ENCODE data around the gene AP2M1. TPM values are rescaled to one million over a fixed set of nuclear protein-coding genes. Genes with fewer than 3 reads are reported as not detected.

Gene AP2M1
- total RNA-seq, 1 experiment from 2014 or later = 353 TPM

- TF ChIP-seq YY1 (IDR thresholded peaks at IDR 0.05; ENCODE audit: extremely low read depth, insufficient replicate concordance, low read depth, low read length) = no peak
- no peak for TF ChIP-seq SP1 (IDR thresholded peaks at IDR 0.05; ENCODE audit: low read depth)
- no peak for TF ChIP-seq ZNF274 (IDR thresholded peaks at IDR 0.05; ENCODE audit: low read depth, low read length)
Observed at GRCh38 chr3:184154885-184155643, 19.6 kb upstream of the AP2M1 start, which contains the start of gene DVL3 (continued).

- ChIA-PET RAD21 (ENCODE audit: low non-redundant PET in 1 of 2, low total read pairs in 2 of 2, uncharacterized antibody in 2 of 2, unreplicated experiment in 2 of 2) (no interaction called here), POLR2A (interaction anchor here (0.6 kb wide), 1 partner anchor 18 kb away, joined by 6 read pairs; no protein-coding TSS in a partner anchor), CTCF (no interaction called here)
- no peaks in the 10 kb centered on the region for H3K27me3 ChIP-seq (ENCODE audit: insufficient read depth, low read length)
- H3K4me2 ChIP-seq (ENCODE audit: low read length) = peak overlapping the region; percentile 84
- no peak overlapping the region for H2AFZ ChIP-seq (ENCODE audit: low read depth, low read length, poor library complexity, severe bottlenecking)
- no peaks in the 10 kb centered on the region for H3K9me2 ChIP-seq (ENCODE audit: insufficient read depth)
- peak overlapping the region; percentile 89 for H3K27ac ChIP-seq (ENCODE audit: low read depth, low read length)
- TF ChIP-seq ZFX (IDR thresholded peaks at IDR 0.05) (peak; percentile 63; the same call in 1 of the 2 replicates), SIN3A (IDR thresholded peaks at IDR 0.05; ENCODE audit: low read depth) (no peak)
- H4K20me1 ChIP-seq (ENCODE audit: insufficient read depth) = no peaks in the 10 kb centered on the region
- H3K9me3 ChIP-seq (ENCODE audit: control insufficient read depth in 1 of 2, insufficient read depth in 1 of 2, low read depth in 1 of 2, low read length in 2 of 2) = no peaks in the 10 kb centered on the region
- no peaks in the 10 kb centered on the region for H3K36me3 ChIP-seq (ENCODE audit: control insufficient read depth in 1 of 2, insufficient read depth in 2 of 2, low read length in 2 of 2)
- BruUV-seq (replicated peaks) = no TSS peak
- peaks cover 7 to 21% of the 10 kb centered on the region in 2 experiments; a peak in 3 of 4 replicates for H3K4me1 ChIP-seq (ENCODE audit: control insufficient read depth in 1 of 2, insufficient read depth in 2 of 2, low read length in 2 of 2)
- ATAC-seq (peak; percentile 38), DNase-seq (ENCODE audit: low read depth, low spot score) (no peak)
- H3K4me3 ChIP-seq (replicated peaks in 1 of 2; ENCODE audit: low read depth in 1 of 2, low read length in 2 of 2) = peak overlapping the region; percentile 82 to 93
- H3K79me2 ChIP-seq (ENCODE audit: insufficient read depth, low read length) = peaks cover 51% of the 10 kb centered on the region
- H3K9ac ChIP-seq (ENCODE audit: low read length) = peak overlapping the region; percentile 82
- intact Hi-C loops (cut with micrococcal nuclease) = no loop called here
Observed at GRCh38 chr3:184155644-184156521, 18.8 kb upstream of the AP2M1 start.

All from HCT116 (cell line).